ENCODE results near the gene SPDYE16.
"Not testable (repeated sequence)": the region's sequence is repeated elsewhere in the genome, so short reads cannot be mapped to it uniquely, and the experiment has no call there.

GRCh38 chr7:76516932-76517331 is 26.2 kb downstream of the SPDYE16 start:
- TF ChIP-seq POLR2A, CTCF (IDR thresholded peaks at IDR 0.05): not testable (repeated sequence)

Data from lower leg skin (tissue), 3 donors.